GM12878 (cell line): ENCODE measurements around the gene ZNF581. TPM values are rescaled to one million over a fixed set of nuclear protein-coding genes. Genes with fewer than 3 reads are reported as not detected.

Source experiments
- CBX3 ChIP-seq: fragments of 200-600 bp; sonication (generic); IDR thresholded peaks from 2 replicates; pipeline ENCODE4 v1.6.1; 2016; ENCODE audit warnings: low read depth, borderline replicate concordance
- CEBPB ChIP-seq, 2 experiments: fragments of 150-350 bp in 1 of 2; IDR thresholded peaks; 2 replicates each; pipeline ENCODE4 v1.6.1; 2012 to 2014; ENCODE audit warnings: low read depth in 2 of 2, low read length in 2 of 2, borderline replicate concordance in 1 of 2, inconsistent platforms in 1 of 2
- CHD4 ChIP-seq: fragments of 200-600 bp; sonication (generic); IDR thresholded peaks from 2 replicates; pipeline ENCODE4 v1.6.1; 2016; ENCODE audit warnings: mild to moderate bottlenecking
- CREB1 ChIP-seq: IDR thresholded peaks from 2 replicates; pipeline ENCODE4 v1.6.1; 2012; ENCODE audit warnings: low read depth, mild to moderate bottlenecking, inconsistent platforms
- CREM ChIP-seq: IDR thresholded peaks from 2 replicates; pipeline ENCODE4 v1.6.1; 2014; ENCODE audit warnings: antibody characterized with exemption, low read depth
- GATAD2B ChIP-seq: fragments of 450-650 bp; conservative IDR thresholded peaks from 2 replicates; pipeline ENCODE4 v1.6.1; 2017; ENCODE audit warnings: low read depth, mild to moderate bottlenecking, moderate library complexity
- HCFC1 ChIP-seq: fragments of 150-350 bp; IDR thresholded peaks from 2 replicates; pipeline ENCODE4 v1.6.1; 2014; ENCODE audit warnings: low read length
- KDM1A ChIP-seq: fragments of 200-600 bp; sonication (generic); IDR thresholded peaks from 2 replicates; pipeline ENCODE4 v1.6.1; 2016; ENCODE audit warnings: borderline replicate concordance
- MYB ChIP-seq: fragments of 150-350 bp; IDR thresholded peaks from 2 replicates; pipeline ENCODE4 v1.6.1; 2014; ENCODE audit warnings: mild to moderate bottlenecking, low read depth, low read length, borderline replicate concordance
- NFXL1 ChIP-seq: fragments of 450-650 bp; IDR thresholded peaks from 2 replicates; pipeline ENCODE4 v1.6.1; 2017; ENCODE audit warnings: antibody characterized with exemption, mild to moderate bottlenecking, borderline replicate concordance
- NR2C1 ChIP-seq: fragments of 450-650 bp; IDR thresholded peaks from 2 replicates; pipeline ENCODE4 v1.6.1; 2017; ENCODE audit warnings: antibody characterized with exemption, mild to moderate bottlenecking, moderate library complexity
- NRF1 ChIP-seq: conservative IDR thresholded peaks from 2 replicates; pipeline ENCODE4 v1.6.1; 2011; ENCODE audit warnings: mild to moderate bottlenecking, low read depth, low read length, improper control_type of control experiment
- PAX8 ChIP-seq: fragments of 450-650 bp; IDR thresholded peaks from 2 replicates; pipeline ENCODE4 v1.6.1; 2017; ENCODE audit warnings: mild to moderate bottlenecking, moderate library complexity
- POU2F2 ChIP-seq: IDR thresholded peaks from 3 replicates; pipeline ENCODE4 v1.6.1; 2011; ENCODE audit warnings: low read depth, mild to moderate bottlenecking, low read length, borderline replicate concordance
- RAD21 ChIP-seq: IDR thresholded peaks from 2 replicates; pipeline ENCODE4 v1.6.1; 2011; ENCODE audit warnings: mild to moderate bottlenecking, low read depth, low read length, moderate library complexity; ENCODE audit not compliant: insufficient read depth
- RELA ChIP-seq: fragments of 450-650 bp; IDR thresholded peaks from 2 replicates; pipeline ENCODE4 v1.8.0; 2014; ENCODE audit warnings: borderline replicate concordance; ENCODE audit not compliant: partially characterized antibody
- SREBF1 ChIP-seq: IDR thresholded peaks from 2 replicates; pipeline ENCODE4 v1.6.1; 2012; ENCODE audit warnings: mild to moderate bottlenecking, low read length
- SREBF2 ChIP-seq: IDR thresholded peaks from 2 replicates; pipeline ENCODE4 v1.6.1; 2012; ENCODE audit warnings: mild to moderate bottlenecking, low read length
- SRF ChIP-seq, 2 experiments: IDR thresholded peaks; 2 replicates each; pipeline ENCODE4 v1.6.1; 2011; ENCODE audit warnings: low read depth in 2 of 2, low read length in 2 of 2, mild to moderate bottlenecking in 1 of 2, moderate library complexity in 1 of 2
- USF2 ChIP-seq: IDR thresholded peaks from 2 replicates; pipeline ENCODE4 v1.6.1; 2011; ENCODE audit warnings: low read depth, low read length, improper control_type of control experiment, borderline replicate concordance
- ZBTB4 ChIP-seq: fragments of 450-650 bp; formaldehyde crosslinking; IDR thresholded peaks from 2 replicates; pipeline ENCODE4 v1.4.0; 2022; ENCODE audit warnings: mild to moderate bottlenecking, moderate library complexity
- ZNF24 ChIP-seq: fragments of 450-650 bp; IDR thresholded peaks from 2 replicates; pipeline ENCODE4 v1.6.1; 2017; ENCODE audit warnings: antibody characterized with exemption, mild to moderate bottlenecking
- polyA plus RNA-seq, 11 experiments: library from polyadenylated mRNA; depleted of rRNA in 4 of 11; unstranded in 6 of 11; stranded (reverse) in 5 of 11; fragments of >200 nt; fragmentation: Nextera tagmentation in 4 of 11; fragmentation: Illumina TruSeq in 1 of 11; extraction: Ambion mirVana in 4 of 11; extraction: Trizol in 1 of 11; gene quantifications; 1 replicate in 1 of 11; 2 replicates in 10 of 11; pipeline versions ENCODE4 v1.2.1 to v1.2.3, GENCODE V29; 2011 to 2016; ENCODE audit warnings: inconsistent platforms in 2 of 11, missing spikeins in 2 of 11, low read depth in 1 of 11
- total RNA-seq, 4 experiments: library from RNA; depleted of rRNA in 3 of 4; stranded (reverse); fragments of >200 nt in 3 of 4; fragmentation: Illumina TruSeq in 1 of 4; extraction: Trizol in 1 of 4; gene quantifications; 2 replicates each; pipeline versions ENCODE4 v1.2.1 to v1.2.3, GENCODE V29; 2013 to 2021
- TF ChIP-seq, protein P1 (sequence below): IDR thresholded peaks from 2 replicates; pipeline ENCODE4 v1.6.1; 2011; ENCODE audit warnings: borderline replicate concordance, low read depth, mild to moderate bottlenecking, moderate library complexity, low read length; ENCODE audit not compliant: insufficient read depth, poor library complexity, severe bottlenecking
- TF ChIP-seq, protein P2 (sequence below): fragments of 450-650 bp; IDR thresholded peaks from 2 replicates; pipeline ENCODE4 v1.6.1; 2017; ENCODE audit warnings: low read depth, mild to moderate bottlenecking, moderate library complexity

ZNF581 gene
- total and polyA plus RNA-seq, 10 of the 15 experiments (the other 5 are each of a cell fraction or from before 2014, with no cell fraction given), result 4.7 to 45.4 (median 22.2) TPM

GRCh38 chr19:55654868-55655647, 11.6 kb downstream of the ZNF581 start, which contains the start of gene U2AF2 (continued):
- TF ChIP-seq USF2 (peak; percentile 65), POU2F2 (0 out of 3 replicates have a peak, but pooled peaks have one; percentile 7), HCFC1 (no peak; the same call in 1 of the 2 replicates), SRF (IDR thresholded peaks at IDR 0.05; ENCODE audit: low read depth in 2 of 2, low read length in 2 of 2) (0 out of 4 replicates have a peak, but pooled peaks of 1 of the 2 experiments have one; percentile 5), CHD4 (no peak), GATAD2B (peak; percentile 87), SREBF1 (no peak), PAX8 (no peak), NRF1 (peak; percentile 72), KDM1A (no peak), NR2C1 (peak; percentile 57), MYB (no peak), CEBPB (IDR thresholded peaks at IDR 0.05; ENCODE audit: borderline replicate concordance in 1 of 2, low read depth in 2 of 2, low read length in 2 of 2) (no peak), RAD21 (no peak), RELA (peak; percentile 31), CREM (peak; percentile 38), ZBTB4 (CRISPR knock-in tag) (no peak), NFXL1 (no peak), CBX3 (no peak), SREBF2 (peak; percentile 36; the same call in 1 of the 2 replicates), CREB1 (0 out of 2 replicates have a peak, but pooled peaks have one; percentile 29), ZNF24 (no peak)
- TF ChIP-seq, protein P1, sequence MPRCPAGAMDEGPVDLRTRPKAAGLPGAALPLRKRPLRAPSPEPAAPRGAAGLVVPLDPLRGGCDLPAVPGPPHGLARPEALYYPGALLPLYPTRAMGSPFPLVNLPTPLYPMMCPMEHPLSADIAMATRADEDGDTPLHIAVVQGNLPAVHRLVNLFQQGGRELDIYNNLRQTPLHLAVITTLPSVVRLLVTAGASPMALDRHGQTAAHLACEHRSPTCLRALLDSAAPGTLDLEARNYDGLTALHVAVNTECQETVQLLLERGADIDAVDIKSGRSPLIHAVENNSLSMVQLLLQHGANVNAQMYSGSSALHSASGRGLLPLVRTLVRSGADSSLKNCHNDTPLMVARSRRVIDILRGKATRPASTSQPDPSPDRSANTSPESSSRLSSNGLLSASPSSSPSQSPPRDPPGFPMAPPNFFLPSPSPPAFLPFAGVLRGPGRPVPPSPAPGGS, result no peak
- TF ChIP-seq, protein P2, sequence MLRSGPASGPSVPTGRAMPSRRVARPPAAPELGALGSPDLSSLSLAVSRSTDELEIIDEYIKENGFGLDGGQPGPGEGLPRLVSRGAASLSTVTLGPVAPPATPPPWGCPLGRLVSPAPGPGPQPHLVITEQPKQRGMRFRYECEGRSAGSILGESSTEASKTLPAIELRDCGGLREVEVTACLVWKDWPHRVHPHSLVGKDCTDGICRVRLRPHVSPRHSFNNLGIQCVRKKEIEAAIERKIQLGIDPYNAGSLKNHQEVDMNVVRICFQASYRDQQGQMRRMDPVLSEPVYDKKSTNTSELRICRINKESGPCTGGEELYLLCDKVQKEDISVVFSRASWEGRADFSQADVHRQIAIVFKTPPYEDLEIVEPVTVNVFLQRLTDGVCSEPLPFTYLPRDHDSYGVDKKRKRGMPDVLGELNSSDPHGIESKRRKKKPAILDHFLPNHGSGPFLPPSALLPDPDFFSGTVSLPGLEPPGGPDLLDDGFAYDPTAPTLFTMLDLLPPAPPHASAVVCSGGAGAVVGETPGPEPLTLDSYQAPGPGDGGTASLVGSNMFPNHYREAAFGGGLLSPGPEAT, result no peak; the same call in 1 of the 2 replicates
